ENCODE measurements around the gene RNPC3. TPM values are rescaled to one million over a fixed set of nuclear protein-coding genes. Genes with fewer than 3 reads are reported as not detected.

RNPC3 gene, protein sequence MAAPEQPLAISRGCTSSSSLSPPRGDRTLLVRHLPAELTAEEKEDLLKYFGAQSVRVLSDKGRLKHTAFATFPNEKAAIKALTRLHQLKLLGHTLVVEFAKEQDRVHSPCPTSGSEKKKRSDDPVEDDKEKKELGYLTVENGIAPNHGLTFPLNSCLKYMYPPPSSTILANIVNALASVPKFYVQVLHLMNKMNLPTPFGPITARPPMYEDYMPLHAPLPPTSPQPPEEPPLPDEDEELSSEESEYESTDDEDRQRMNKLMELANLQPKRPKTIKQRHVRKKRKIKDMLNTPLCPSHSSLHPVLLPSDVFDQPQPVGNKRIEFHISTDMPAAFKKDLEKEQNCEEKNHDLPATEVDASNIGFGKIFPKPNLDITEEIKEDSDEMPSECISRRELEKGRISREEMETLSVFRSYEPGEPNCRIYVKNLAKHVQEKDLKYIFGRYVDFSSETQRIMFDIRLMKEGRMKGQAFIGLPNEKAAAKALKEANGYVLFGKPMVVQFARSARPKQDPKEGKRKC
- 6.5 and 9.9 TPM in 2 replicates for total RNA-seq

GRCh38 chr1:103525607-103526507 is at the start of gene RNPC3:
RNPC3 (plus strand) TSS chr1:103525699; CDS start chr1:103526071, 372 bp downstream.

DNA sequence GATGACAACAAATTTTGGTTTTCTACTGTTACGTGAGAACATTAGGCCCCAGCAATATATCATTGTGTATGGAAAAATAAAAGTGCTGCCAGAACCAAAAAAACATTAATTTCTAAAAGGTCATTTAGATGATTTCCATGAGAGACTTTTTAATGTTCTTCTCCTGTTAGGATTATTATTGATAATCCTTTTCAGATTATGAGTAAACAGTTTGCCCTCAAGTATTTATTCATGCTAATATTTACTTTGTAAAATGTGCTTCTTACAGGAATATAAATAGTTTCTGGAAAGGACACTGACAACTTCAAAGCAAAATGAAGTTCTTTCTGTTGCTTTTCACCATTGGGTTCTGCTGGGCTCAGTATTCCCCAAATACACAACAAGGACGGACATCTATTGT is 45.8 kb downstream of the RNPC3 start, which contains the start of gene AMY2B:
Gene AMY2B, plus strand, starts transcription at position 301 of the 400 bp plus-strand sequence. Its CDS starts 14 bp downstream, at position 315.

Other genes starting within 250 kb of the RNPC3 start
- 1.1 TPM in 2 replicates for gene AMY2B, start 45.9 kb downstream of the RNPC3 start, total RNA-seq
- gene AMY2A, start 91.7 kb downstream of the RNPC3 start, total RNA-seq = not detected in 2 replicates
- not detected in 2 replicates for gene AMY1A, start 130.1 kb downstream of the RNPC3 start, total RNA-seq
- gene AMY1B, start 170.5 kb downstream of the RNPC3 start, total RNA-seq = not detected in 2 replicates
- gene AMY1C, start 224.2 kb downstream of the RNPC3 start, total RNA-seq = not detected in 2 replicates

Measured in cardiac atrium fibroblast (primary cell).